AG10803 (cell line): ENCODE data around the gene ADRA2B.

Experiments used
- DNase-seq: peaks from one replicate; pipeline ENCODE4 v3.0.0; 2010; ENCODE audit warnings: low read depth
- H3K4me3 ChIP-seq: 2 replicates; pipeline ENCODE4 v1.5.1; 2011; ENCODE audit warnings: mild to moderate bottlenecking, low read length, control low read depth
- CTCF ChIP-seq: conservative IDR thresholded peaks from 2 replicates; pipeline ENCODE4 v1.5.1; 2011; ENCODE audit warnings: mild to moderate bottlenecking, low read length, control low read depth, inconsistent platforms

The ADRA2B gene

GRCh38 chr2:96153291-96153713, 36.9 kb upstream of the ADRA2B start:
- no peak for TF ChIP-seq CTCF
- H3K4me3 ChIP-seq, result no peak overlapping the region
- DNase-seq, result no peak

GRCh38 chr2:96152304-96153161, 36.2 kb upstream of the ADRA2B start:
- DNase-seq, result no peak
- no peak for TF ChIP-seq CTCF
- H3K4me3 ChIP-seq, result no peak overlapping the region

GRCh38 chr2:96151595-96152303, 35.4 kb upstream of the ADRA2B start:
- no peak overlapping the region for H3K4me3 ChIP-seq
- TF ChIP-seq CTCF, result no peak
- no peak for DNase-seq

GRCh38 chr2:96150791-96151594, 34.6 kb upstream of the ADRA2B start:
- no peak for TF ChIP-seq CTCF
- no peak for DNase-seq
- no peak overlapping the region for H3K4me3 ChIP-seq

GRCh38 chr2:96150007-96150640, 33.8 kb upstream of the ADRA2B start:
- TF ChIP-seq CTCF, result no peak
- no peak for DNase-seq
- H3K4me3 ChIP-seq, result no peak overlapping the region

GRCh38 chr2:96148410-96149217, 32.2 kb upstream of the ADRA2B start:
- H3K4me3 ChIP-seq, result no peak overlapping the region

More at GRCh38 chr2:96148410-96149217, 32.2 kb upstream of the ADRA2B start:
- peak; percentile 72 for DNase-seq
- TF ChIP-seq CTCF, result no peak
